Chondrocyte (in vitro differentiated cells): ENCODE measurements around the gene ALK. TPM values are rescaled to one million over a fixed set of nuclear protein-coding genes. Genes with fewer than 3 reads are reported as not detected.

Experiments
- DNase-seq: peaks from one replicate; pipeline ENCODE4 v3.0.0; 2021; ENCODE audit warnings: mixed read lengths, low spot score
- H3K27ac Mint-ChIP-seq: one replicate; pipeline ENCODE4 v1.8.0; 2021; ENCODE audit warnings: mild to moderate bottlenecking, moderate library complexity, mixed read lengths; ENCODE audit not compliant: unreplicated experiment
- H3K27me3 Mint-ChIP-seq: 2 replicates; pipeline ENCODE4 v1.8.0; 2021; ENCODE audit warnings: low read depth, mixed read lengths
- H3K36me3 Mint-ChIP-seq: 2 replicates; pipeline ENCODE4 v1.8.0; 2021; ENCODE audit warnings: low read depth, mixed read lengths
- H3K4me1 Mint-ChIP-seq: 2 replicates; pipeline ENCODE4 v1.8.0; 2021; ENCODE audit warnings: low read depth, mild to moderate bottlenecking, mixed read lengths
- H3K4me3 Mint-ChIP-seq: one replicate; pipeline ENCODE4 v1.8.0; 2021; ENCODE audit warnings: mild to moderate bottlenecking, moderate library complexity, mixed read lengths; ENCODE audit not compliant: unreplicated experiment
- H3K9me3 Mint-ChIP-seq: 2 replicates; pipeline ENCODE4 v1.8.0; 2021; ENCODE audit warnings: low read depth, mixed read lengths
- total RNA-seq: library from RNA; stranded (reverse); gene quantifications from 3 replicates; pipeline ENCODE4 v1.2.1, GENCODE V29; 2021
- TF ChIP-seq, protein P1 (sequence below): fragments of 200-600 bp; sonication (generic); IDR thresholded peaks from 2 replicates; pipeline ENCODE4 v1.5.0; 2021; ENCODE audit warnings: antibody characterized with exemption, mild to moderate bottlenecking, moderate library complexity

The ALK gene
- total RNA-seq, 1 donor from 2014 or later, result 0.07 TPM

GRCh38 chr2:29616569-29616968 is 304.8 kb downstream of the ALK start:
- Mint-ChIP-seq H3K9me3 (no peaks in the 10 kb centered on the region), H3K27me3 (peaks cover 11% of the 10 kb centered on the region), H3K36me3 (no peaks in the 10 kb centered on the region), H3K27ac (no peak overlapping the region), H3K4me3 (no peak overlapping the region), H3K4me1 (no peaks in the 10 kb centered on the region)
- TF ChIP-seq, protein P1, sequence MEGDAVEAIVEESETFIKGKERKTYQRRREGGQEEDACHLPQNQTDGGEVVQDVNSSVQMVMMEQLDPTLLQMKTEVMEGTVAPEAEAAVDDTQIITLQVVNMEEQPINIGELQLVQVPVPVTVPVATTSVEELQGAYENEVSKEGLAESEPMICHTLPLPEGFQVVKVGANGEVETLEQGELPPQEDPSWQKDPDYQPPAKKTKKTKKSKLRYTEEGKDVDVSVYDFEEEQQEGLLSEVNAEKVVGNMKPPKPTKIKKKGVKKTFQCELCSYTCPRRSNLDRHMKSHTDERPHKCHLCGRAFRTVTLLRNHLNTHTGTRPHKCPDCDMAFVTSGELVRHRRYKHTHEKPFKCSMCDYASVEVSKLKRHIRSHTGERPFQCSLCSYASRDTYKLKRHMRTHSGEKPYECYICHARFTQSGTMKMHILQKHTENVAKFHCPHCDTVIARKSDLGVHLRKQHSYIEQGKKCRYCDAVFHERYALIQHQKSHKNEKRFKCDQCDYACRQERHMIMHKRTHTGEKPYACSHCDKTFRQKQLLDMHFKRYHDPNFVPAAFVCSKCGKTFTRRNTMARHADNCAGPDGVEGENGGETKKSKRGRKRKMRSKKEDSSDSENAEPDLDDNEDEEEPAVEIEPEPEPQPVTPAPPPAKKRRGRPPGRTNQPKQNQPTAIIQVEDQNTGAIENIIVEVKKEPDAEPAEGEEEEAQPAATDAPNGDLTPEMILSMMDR, result no peak
- no peak for DNase-seq

- H3K9me3 Mint-ChIP-seq, result no peaks in the 10 kb centered on the region
- no peak overlapping the region for H3K4me3 Mint-ChIP-seq
- no peaks in the 10 kb centered on the region for H3K4me1 Mint-ChIP-seq
- no peak overlapping the region for H3K27ac Mint-ChIP-seq
- DNase-seq, result no peak
- peaks cover 11% of the 10 kb centered on the region for H3K27me3 Mint-ChIP-seq
- no peaks in the 10 kb centered on the region for H3K36me3 Mint-ChIP-seq
- TF ChIP-seq, protein P1, result no peak
Observed at GRCh38 chr2:29615841-29616240, 305.5 kb downstream of the ALK start.

- DNase-seq, result no peak
- Mint-ChIP-seq H3K4me3 (no peak overlapping the region), H3K27me3 (peaks cover 11% of the 10 kb centered on the region), H3K9me3 (no peaks in the 10 kb centered on the region), H3K4me1 (no peaks in the 10 kb centered on the region), H3K27ac (no peak overlapping the region), H3K36me3 (no peaks in the 10 kb centered on the region)
- TF ChIP-seq, protein P1, result no peak
Observed at GRCh38 chr2:29615183-29615582, 306.2 kb downstream of the ALK start.

DNA sequence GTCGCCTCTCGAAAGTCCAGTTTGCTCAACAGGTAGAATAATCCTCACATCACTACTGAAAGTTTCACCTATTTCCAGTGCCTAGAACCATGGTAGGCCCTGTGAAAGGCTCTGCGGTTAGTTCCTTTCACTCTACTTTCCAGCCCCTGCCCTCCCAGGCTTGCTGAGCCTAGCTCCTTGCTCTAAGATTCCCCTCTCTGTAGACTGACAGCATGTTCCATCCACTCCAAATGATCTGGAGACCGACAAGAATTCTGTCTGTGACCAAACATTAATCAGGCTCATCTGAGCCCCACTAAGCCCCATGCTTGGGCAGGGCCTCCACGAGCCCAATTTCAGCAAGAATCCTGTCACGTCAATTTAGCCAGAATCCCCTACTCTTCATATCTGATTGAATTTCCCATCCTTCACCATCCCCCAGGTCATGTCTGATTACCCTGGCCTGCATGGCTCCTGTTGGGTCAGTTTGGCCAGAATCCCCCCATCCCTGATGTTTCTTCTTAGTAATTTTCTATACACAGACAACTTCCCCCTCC is 307.0 kb downstream of the ALK start:
- TF ChIP-seq, protein P1, result no peak
- Mint-ChIP-seq H3K4me3 (no peak overlapping the region), H3K27me3 (peaks cover 11% of the 10 kb centered on the region), H3K9me3 (no peaks in the 10 kb centered on the region), H3K4me1 (no peaks in the 10 kb centered on the region), H3K36me3 (no peaks in the 10 kb centered on the region), H3K27ac (no peak overlapping the region)
- DNase-seq, result no peak

- DNase-seq, result no peak
- no peaks in the 10 kb centered on the region for H3K4me1 Mint-ChIP-seq
- no peak overlapping the region for H3K27ac Mint-ChIP-seq
- no peaks in the 10 kb centered on the region for H3K36me3 Mint-ChIP-seq
- peaks cover 11% of the 10 kb centered on the region for H3K27me3 Mint-ChIP-seq
- H3K4me3 Mint-ChIP-seq, result no peak overlapping the region
- H3K9me3 Mint-ChIP-seq, result no peaks in the 10 kb centered on the region
- TF ChIP-seq, protein P1, result no peak
Observed at GRCh38 chr2:29613792-29614266, 307.6 kb downstream of the ALK start.
